VCaP (cell line): ENCODE measurements around the gene VCAM1.
"Not testable (repeated sequence)": the region's sequence is repeated elsewhere in the genome, so short reads cannot be mapped to it uniquely, and the experiment has no call there.

Experiments
- H3K27ac ChIP-seq: fragments of 450-650 bp; 2 replicates; pipeline ENCODE4 v1.5.1; 2017
- TF ChIP-seq, protein P1 (sequence below): fragments of 450-650 bp; conservative IDR thresholded peaks from 2 replicates; pipeline ENCODE4 v1.5.1; 2017; ENCODE audit warnings: mild to moderate bottlenecking, moderate library complexity

The VCAM1 gene

DNA sequence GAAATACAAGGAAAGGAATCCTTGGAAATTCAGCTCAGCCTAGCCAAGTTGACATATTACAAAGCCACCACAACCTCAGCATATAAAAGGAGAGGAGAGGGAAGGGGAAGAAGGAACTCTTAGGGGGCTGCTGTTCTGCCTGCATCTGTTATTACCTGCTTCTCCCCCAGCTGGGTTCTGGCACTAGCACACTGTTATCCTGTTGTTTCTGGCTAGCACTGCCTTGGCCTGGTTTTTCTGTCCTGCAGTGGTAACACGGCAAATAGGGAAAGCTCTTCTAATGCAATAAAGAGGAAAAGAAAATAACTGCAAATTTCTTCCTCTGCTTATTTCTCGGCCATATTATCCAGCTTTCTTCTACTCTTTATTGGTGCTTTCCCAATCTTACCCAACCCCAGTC lies 16.5 kb upstream of the VCAM1 start:
- TF ChIP-seq, protein P1, sequence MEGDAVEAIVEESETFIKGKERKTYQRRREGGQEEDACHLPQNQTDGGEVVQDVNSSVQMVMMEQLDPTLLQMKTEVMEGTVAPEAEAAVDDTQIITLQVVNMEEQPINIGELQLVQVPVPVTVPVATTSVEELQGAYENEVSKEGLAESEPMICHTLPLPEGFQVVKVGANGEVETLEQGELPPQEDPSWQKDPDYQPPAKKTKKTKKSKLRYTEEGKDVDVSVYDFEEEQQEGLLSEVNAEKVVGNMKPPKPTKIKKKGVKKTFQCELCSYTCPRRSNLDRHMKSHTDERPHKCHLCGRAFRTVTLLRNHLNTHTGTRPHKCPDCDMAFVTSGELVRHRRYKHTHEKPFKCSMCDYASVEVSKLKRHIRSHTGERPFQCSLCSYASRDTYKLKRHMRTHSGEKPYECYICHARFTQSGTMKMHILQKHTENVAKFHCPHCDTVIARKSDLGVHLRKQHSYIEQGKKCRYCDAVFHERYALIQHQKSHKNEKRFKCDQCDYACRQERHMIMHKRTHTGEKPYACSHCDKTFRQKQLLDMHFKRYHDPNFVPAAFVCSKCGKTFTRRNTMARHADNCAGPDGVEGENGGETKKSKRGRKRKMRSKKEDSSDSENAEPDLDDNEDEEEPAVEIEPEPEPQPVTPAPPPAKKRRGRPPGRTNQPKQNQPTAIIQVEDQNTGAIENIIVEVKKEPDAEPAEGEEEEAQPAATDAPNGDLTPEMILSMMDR, result no peak
- no peak overlapping the region for H3K27ac ChIP-seq

DNA sequence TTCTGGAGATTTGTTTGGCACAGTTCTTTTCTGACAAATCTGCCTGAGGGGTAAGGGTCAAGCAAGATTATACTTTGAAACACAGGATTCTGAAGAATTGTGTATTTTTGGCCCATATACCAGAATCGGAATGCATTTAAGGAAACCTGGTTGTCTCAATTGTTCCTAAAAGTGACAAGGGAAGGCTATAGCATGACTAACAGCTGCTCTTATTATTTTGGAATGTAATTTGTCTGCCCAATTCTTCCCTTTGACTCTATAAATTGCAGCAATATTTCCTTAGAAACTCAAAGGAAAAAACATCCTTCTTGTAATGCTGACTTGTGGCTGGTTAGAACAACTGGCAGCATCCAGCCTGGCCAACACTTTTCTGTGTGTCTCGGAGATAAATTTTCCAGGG lies 15.8 kb upstream of the VCAM1 start:
- no peak overlapping the region for H3K27ac ChIP-seq
- TF ChIP-seq, protein P1, result no peak

DNA sequence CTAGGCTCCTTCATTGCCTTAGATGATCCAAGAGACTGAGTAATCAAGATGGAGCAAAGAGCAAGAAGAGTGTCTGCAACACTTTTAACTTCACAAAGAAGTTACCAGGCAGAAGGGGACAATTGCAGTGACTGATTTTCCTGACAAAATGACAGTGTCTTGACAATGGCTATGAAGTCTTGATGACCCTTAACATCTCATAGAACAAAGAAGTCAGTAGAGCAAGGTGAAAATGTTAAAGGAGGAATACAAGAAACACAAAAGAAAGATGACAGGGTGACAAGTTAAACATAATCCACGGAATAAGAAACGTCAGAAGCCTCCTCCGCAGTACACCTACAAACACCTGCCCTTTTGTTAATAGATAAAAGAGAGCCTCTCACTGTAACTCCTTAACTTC lies 15.1 kb upstream of the VCAM1 start:
- no peak overlapping the region for H3K27ac ChIP-seq
- TF ChIP-seq, protein P1, result no peak

DNA sequence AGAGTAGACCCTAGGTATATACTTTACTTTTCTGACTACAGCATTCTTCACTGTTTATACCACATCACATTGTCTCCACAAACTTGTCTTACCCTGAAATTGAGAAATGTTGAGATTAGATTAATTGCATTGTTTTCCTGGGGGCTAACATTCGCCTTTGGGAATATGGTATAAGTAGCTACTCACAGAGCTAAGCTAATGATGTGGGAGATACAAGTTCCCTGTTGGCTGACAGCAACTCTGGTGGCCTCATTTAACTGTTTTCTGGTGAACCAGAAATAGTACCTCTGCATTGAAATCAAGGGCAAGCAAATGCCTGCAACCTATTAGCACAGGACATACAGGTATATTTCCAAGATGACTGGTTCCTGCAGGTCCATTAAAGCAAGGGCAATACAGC lies 13.2 kb upstream of the VCAM1 start:
- no peak overlapping the region for H3K27ac ChIP-seq
- TF ChIP-seq, protein P1, result no peak

DNA sequence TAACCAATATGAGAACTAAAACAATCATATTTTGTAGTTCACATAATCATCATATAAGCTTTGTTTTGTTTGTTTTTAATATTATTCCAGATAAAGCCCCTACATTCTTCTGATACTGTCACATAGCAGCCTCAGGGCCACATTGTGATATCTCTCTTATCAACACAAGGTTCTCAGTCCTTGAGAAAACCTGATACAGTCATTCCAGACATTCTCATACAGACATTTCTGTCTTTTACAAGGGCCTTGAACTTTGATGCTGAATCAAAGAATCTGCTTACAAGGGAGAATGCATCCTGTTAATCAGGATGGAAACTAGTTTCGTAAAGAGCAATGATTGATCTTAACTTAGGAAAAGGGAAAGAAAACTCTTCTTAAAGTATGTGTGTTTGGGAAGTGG lies 12.7 kb upstream of the VCAM1 start:
- H3K27ac ChIP-seq, result no peak overlapping the region
- TF ChIP-seq, protein P1, result no peak

DNA sequence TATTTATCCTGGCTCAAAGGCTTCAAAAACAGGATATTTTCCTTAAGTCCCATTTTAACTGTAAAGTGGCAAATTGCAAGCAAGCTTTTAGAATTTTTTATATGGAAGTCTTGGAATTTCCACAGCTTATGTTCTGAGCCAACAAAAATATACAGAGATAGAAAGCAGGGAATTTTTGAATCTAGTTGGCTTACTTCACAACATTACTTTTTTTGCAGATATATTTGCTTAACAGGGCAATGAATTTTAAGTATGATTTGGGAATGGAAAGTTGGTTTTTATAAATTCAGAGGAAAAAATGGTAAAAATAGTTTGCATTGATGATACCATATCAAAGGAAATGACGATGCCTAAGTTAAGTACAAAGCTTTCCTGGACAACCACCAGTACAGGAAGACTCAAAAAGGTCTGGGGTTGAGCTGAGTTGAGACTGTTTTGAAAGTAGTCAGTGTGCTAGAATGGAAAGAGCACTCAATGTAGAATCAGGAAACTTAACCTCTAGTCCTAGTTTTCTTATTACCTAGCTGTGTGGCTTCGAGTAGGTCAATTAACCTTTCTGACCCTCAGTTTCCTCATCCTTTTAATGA lies 11.0 kb upstream of the VCAM1 start:
- H3K27ac ChIP-seq, result no peak overlapping the region
- TF ChIP-seq, protein P1, result no peak

DNA sequence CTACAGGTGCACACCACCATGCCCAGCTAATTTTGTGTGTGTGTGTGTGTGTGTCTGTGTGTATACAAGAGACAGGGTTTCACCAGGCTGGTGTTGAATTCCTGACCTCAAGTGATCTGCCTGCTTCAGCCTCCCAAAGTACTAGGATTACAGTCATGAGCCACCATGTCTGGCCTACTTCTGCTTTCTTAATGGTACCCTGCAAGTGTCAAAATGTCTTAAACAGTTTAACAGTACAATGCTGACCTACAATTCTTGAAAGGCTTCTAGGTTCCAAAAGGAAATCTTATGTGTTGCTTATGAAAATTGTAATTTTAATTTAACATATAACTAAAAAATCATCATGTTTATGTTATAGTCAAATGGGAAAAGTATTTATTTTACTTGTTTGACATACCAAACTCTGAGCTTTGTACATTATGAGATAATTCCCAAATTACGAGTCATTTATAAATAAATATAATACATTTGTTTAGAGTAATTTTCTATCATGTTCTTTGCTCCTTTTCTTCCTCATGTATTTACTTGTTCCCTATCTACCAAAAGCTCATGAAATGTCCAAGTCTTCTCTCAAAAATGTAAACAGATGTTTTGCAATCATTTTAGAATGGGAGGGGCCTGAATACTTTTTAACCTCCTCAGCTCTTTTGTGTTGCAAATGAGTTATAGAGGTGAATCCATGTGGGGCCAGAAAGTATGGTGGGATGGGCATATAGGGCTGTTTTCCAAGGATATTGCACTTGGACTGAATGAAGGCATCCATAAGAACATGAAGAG lies 8.4 kb upstream of the VCAM1 start:
- TF ChIP-seq, protein P1, result no peak
- no peak overlapping the region for H3K27ac ChIP-seq

DNA sequence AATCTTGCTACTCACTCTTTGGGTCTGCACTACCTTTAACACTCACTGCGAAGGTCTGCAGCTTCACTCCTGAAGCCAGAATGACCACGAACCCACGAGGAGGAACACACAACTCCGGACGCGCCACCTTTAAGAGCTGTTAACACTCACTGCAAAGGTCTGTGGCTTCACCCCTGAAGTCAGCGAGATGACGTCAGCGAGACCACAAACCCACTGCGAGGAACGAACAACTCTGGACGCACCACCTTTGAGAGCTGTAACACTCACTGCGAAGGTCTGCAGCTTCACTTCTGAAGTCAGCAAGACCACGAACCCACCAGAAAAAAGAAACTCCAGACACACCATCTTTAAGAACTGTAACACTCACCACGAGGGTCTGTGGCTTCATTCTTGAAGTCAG lies 6.5 kb upstream of the VCAM1 start:
- H3K27ac ChIP-seq, result not testable (repeated sequence)
